Left lung (tissue), 10 donors: ENCODE measurements around the gene OLIG2. TPM values are rescaled to one million over a fixed set of nuclear protein-coding genes. Genes with fewer than 3 reads are reported as not detected.

ENCODE experiments used
- ATAC-seq: fragments of 200-7000 bp; cut with Tn5 transposase; one replicate; pipeline ENCODE4 v1.9.1; 2020; ENCODE audit warnings: moderate library complexity
- DNase-seq, 4 donors: peaks; one replicate each; pipeline ENCODE4 v3.0.0-alpha.2; 2013 to 2020
- H3K27ac ChIP-seq, 2 donors: fragments of 200-600 bp; sonication (generic) in 1 of 2; one replicate each; pipeline versions ENCODE4 v1.5.0 to v1.8.0; 2020 to 2021
- H3K27me3 ChIP-seq, 2 donors: fragments of 200-600 bp; sonication (generic) in 1 of 2; one replicate each; pipeline versions ENCODE4 v1.5.0 to v1.8.0; 2020 to 2021
- H3K36me3 ChIP-seq, 2 donors: fragments of 200-600 bp; sonication (generic) in 1 of 2; one replicate each; pipeline versions ENCODE4 v1.5.0 to v1.8.0; 2020 to 2021
- H3K4me1 ChIP-seq, 2 donors: fragments of 200-600 bp; one replicate each; pipeline ENCODE4 v1.8.0; 2021
- H3K4me3 ChIP-seq, 2 donors: fragments of 200-600 bp; sonication (generic) in 1 of 2; one replicate each; pipeline versions ENCODE4 v1.5.0 to v1.8.0; 2020 to 2021; ENCODE audit warnings: mild to moderate bottlenecking in 1 of 2
- H3K9me3 ChIP-seq, 2 donors: fragments of 200-600 bp; sonication (generic) in 1 of 2; one replicate each; pipeline versions ENCODE4 v1.5.0 to v1.8.0; 2020 to 2021
- CTCF ChIP-seq, 2 donors: fragments of 200-600 bp; sonication (generic) in 1 of 2; IDR thresholded peaks; one replicate each; pipeline versions ENCODE4 v1.5.0 to v1.8.0; 2021; ENCODE audit warnings: antibody characterized with exemption in 2 of 2
- intact Hi-C, 2 donors: fragments of 100-400 bp; cut with DNase I; formaldehyde crosslinking; loops; one replicate each; pipeline versions ENCODE4 v1.11.2 to v1.14.2; 2022
- polyA plus RNA-seq, 6 donors: library from polyadenylated mRNA; unstranded; fragments of 120-200 nt; gene quantifications; one replicate each; pipeline ENCODE4 v1.2.1, GENCODE V29; 2013; ENCODE audit not compliant: insufficient read length in 6 of 6
- total RNA-seq, 2 donors: library from RNA; stranded (reverse); fragmentation: NEBNext Ultra II Directional; extraction: Animal tissue kit (Norgen Biotek cat#: 25700); gene quantifications; one replicate each; pipeline ENCODE4 v1.2.1, GENCODE V29; 2021
- donor health status: DM: no; HTN: yes; CAD: no.
- donor health status: DM: no; HTN: no; CAD: no.

OLIG2 gene
- total and polyA plus RNA-seq, 8 donors: 0.23 to 0.47 TPM; not detected in 6

GRCh38 chr21:33042812-33043211, 17.1 kb downstream of the OLIG2 start:
- Histone ChIP-seq H3K36me3 (no peaks in the 10 kb centered on the region), H3K4me1 (no peaks in the 10 kb centered on the region), H3K27ac (no peak overlapping the region), H3K9me3 (no peaks in the 10 kb centered on the region), H3K4me3 (no peak overlapping the region), H3K27me3 (peaks cover 4 to 63% of the 10 kb centered on the region in 2 donors)
- no peak for TF ChIP-seq CTCF (IDR thresholded peaks at IDR 0.05)
- DNase-seq (no peak), ATAC-seq (peak; percentile 31)
- intact Hi-C loops: no loop called here

GRCh38 chr21:33046455-33046854, 20.7 kb downstream of the OLIG2 start:
- Histone ChIP-seq H3K4me3 (no peak overlapping the region), H3K4me1 (no peaks in the 10 kb centered on the region), H3K9me3 (no peaks in the 10 kb centered on the region), H3K36me3 (no peaks in the 10 kb centered on the region), H3K27ac (no peak overlapping the region), H3K27me3 (peaks cover 4 to 60% of the 10 kb centered on the region in 2 donors)
- ATAC-seq (no peak), DNase-seq (no peak)
- no peak for TF ChIP-seq CTCF (IDR thresholded peaks at IDR 0.05)
- intact Hi-C loops: no loop called here

- no peak overlapping the region for H3K4me3 ChIP-seq
- intact Hi-C loops: no loop called here
- no peak overlapping the region for H3K27ac ChIP-seq
- no peak for ATAC-seq
- no peak for TF ChIP-seq CTCF (IDR thresholded peaks at IDR 0.05)
- H3K9me3 ChIP-seq: no peaks in the 10 kb centered on the region
- H3K36me3 ChIP-seq: no peaks in the 10 kb centered on the region
- peaks cover 4 to 65% of the 10 kb centered on the region in 2 donors for H3K27me3 ChIP-seq
- no peaks in the 10 kb centered on the region for H3K4me1 ChIP-seq
- no peak for DNase-seq
Observed at GRCh38 chr21:33047231-33047630, 21.5 kb downstream of the OLIG2 start.

- H3K27me3 ChIP-seq: peaks cover 0 to 50% of the 10 kb centered on the region in 2 donors
- no peaks in the 10 kb centered on the region for H3K9me3 ChIP-seq
- H3K27ac ChIP-seq: no peak overlapping the region
- intact Hi-C loops: no loop called here
- peaks cover 0 to 12% of the 10 kb centered on the region in 2 donors for H3K4me1 ChIP-seq
- no peak for ATAC-seq
- H3K4me3 ChIP-seq: no peak overlapping the region
- DNase-seq: no peak
- TF ChIP-seq CTCF (IDR thresholded peaks at IDR 0.05): no peak
- no peaks in the 10 kb centered on the region for H3K36me3 ChIP-seq
Observed at GRCh38 chr21:33051925-33052324, 26.2 kb downstream of the OLIG2 start.

GRCh38 chr21:33053951-33054350, 28.2 kb downstream of the OLIG2 start:
- H3K4me3 ChIP-seq: no peak overlapping the region
- no peak for ATAC-seq
- DNase-seq: no peak

More at GRCh38 chr21:33053951-33054350, 28.2 kb downstream of the OLIG2 start:
- no peak for TF ChIP-seq CTCF (IDR thresholded peaks at IDR 0.05)
- intact Hi-C loops: no loop called here
- Histone ChIP-seq H3K9me3 (no peaks in the 10 kb centered on the region), H3K36me3 (no peaks in the 10 kb centered on the region), H3K27me3 (peaks cover 0 to 30% of the 10 kb centered on the region in 2 donors), H3K27ac (no peak overlapping the region), H3K4me1 (peaks cover 0 to 28% of the 10 kb centered on the region in 2 donors)
